ENCODE results near the gene SLC38A1.
"Not testable (repeated sequence)": the region's sequence is repeated elsewhere in the genome, so short reads cannot be mapped to it uniquely, and the experiment has no call there.

Gene SLC38A1

GRCh38 chr12:46268583-46269428, at the start of gene SLC38A1:
Gene SLC38A1, minus strand, starts transcription at chr12:46269043. Its CDS starts 29,243 bp downstream, at chr12:46239800.
- peak; percentile 52 for DNase-seq (ENCODE audit: low read depth)

GRCh38 chr12:46318037-46318436, 49.2 kb upstream of the SLC38A1 start:
- no peak for DNase-seq (ENCODE audit: low read depth)

- no peak for DNase-seq (ENCODE audit: low read depth)
Observed at GRCh38 chr12:46304070-46304469, 35.2 kb upstream of the SLC38A1 start.

- DNase-seq (ENCODE audit: low read depth): no peak
Observed at GRCh38 chr12:46303039-46303666, 34.3 kb upstream of the SLC38A1 start.

- no peak for DNase-seq (ENCODE audit: low read depth)
Observed at GRCh38 chr12:46300910-46301309, 32.1 kb upstream of the SLC38A1 start.

GRCh38 chr12:46299851-46300250, 31.0 kb upstream of the SLC38A1 start:
- no peak for DNase-seq (ENCODE audit: low read depth)

- DNase-seq (ENCODE audit: low read depth): no peak
Observed at GRCh38 chr12:46298261-46298660, 29.4 kb upstream of the SLC38A1 start.

- no peak for DNase-seq (ENCODE audit: low read depth)
Observed at GRCh38 chr12:46296822-46297221, 28.0 kb upstream of the SLC38A1 start.

- DNase-seq (ENCODE audit: low read depth): no peak
Observed at GRCh38 chr12:46292754-46293402, 24.0 kb upstream of the SLC38A1 start.

GRCh38 chr12:46291953-46292352, 23.1 kb upstream of the SLC38A1 start:
- DNase-seq (ENCODE audit: low read depth): not testable (repeated sequence)

- not testable (repeated sequence) for DNase-seq (ENCODE audit: low read depth)
Observed at GRCh38 chr12:46285177-46285576, 16.3 kb upstream of the SLC38A1 start.

GRCh38 chr12:46282829-46283228, 14.0 kb upstream of the SLC38A1 start:
- DNase-seq (ENCODE audit: low read depth): no peak

- no peak for DNase-seq (ENCODE audit: low read depth)
Observed at GRCh38 chr12:46276756-46277155, 7.9 kb upstream of the SLC38A1 start.

GRCh38 chr12:46271863-46272262, 3.0 kb upstream of the SLC38A1 start:
- no peak for DNase-seq (ENCODE audit: low read depth)

- peak; percentile 40 for DNase-seq (ENCODE audit: low read depth)
Observed at GRCh38 chr12:46269429-46270241, 792 bp upstream of the SLC38A1 start.

- peak; percentile 8 for DNase-seq (ENCODE audit: low read depth)
Observed at GRCh38 chr12:46267825-46268582, 839 bp downstream of the SLC38A1 start.

- DNase-seq (ENCODE audit: low read depth): no peak
Observed at GRCh38 chr12:46267575-46267824, 1.3 kb downstream of the SLC38A1 start.

GRCh38 chr12:46266869-46267574, 1.8 kb downstream of the SLC38A1 start:
- DNase-seq (ENCODE audit: low read depth): peak; percentile 26

- no peak for DNase-seq (ENCODE audit: low read depth)
Observed at GRCh38 chr12:46266382-46266791, 2.5 kb downstream of the SLC38A1 start.

- DNase-seq (ENCODE audit: low read depth): no peak
Observed at GRCh38 chr12:46265734-46266133, 3.1 kb downstream of the SLC38A1 start.

- DNase-seq (ENCODE audit: low read depth): no peak
Observed at GRCh38 chr12:46265102-46265501, 3.7 kb downstream of the SLC38A1 start.

Data from stimulated activated CD8-positive, alpha-beta memory T cell treated with anti-CD3 and anti-CD28 coated beads, Interleukin-15, amount 100 ng/mL, for 24 hours (primary cell).